HepG2 (cell line): ENCODE results near the gene ATG16L1. TPM values are rescaled to one million over a fixed set of nuclear protein-coding genes. Genes with fewer than 3 reads are reported as not detected.

Experiments used
- ATAC-seq: fragments of 200-7000 bp; cut with Tn5 transposase; 3 replicates; pipeline ENCODE4 v1.9.1; 2020; ENCODE audit warnings: mild to moderate bottlenecking, moderate library complexity
- BruUV-seq: library from RNA; stranded (reverse); fragments of 400-500 nt; replicated peaks from 2 replicates; lab custom pipeline; 2021; lab: Mats Ljungman, UMichigan
- CTCF ChIA-PET: fragments of 300-600 bp; formaldehyde crosslinking; extraction: SDS; loops from one replicate; lab custom pipeline; 2021; ENCODE audit warnings: low total read pairs, inconsistent platforms, low intra/inter-chr PET ratio; lab: Yijun Ruan, JAX
- POLR2A ChIA-PET: fragments of 350-600 bp; sonication (Branson Sonifier 250); formaldehyde crosslinking; loops from one replicate; lab custom pipeline; 2020; ENCODE audit warnings: antibody characterized with exemption, inconsistent platforms; lab: Yijun Ruan, JAX
- DNase-seq: peaks from one replicate; pipeline ENCODE4 v3.0.0-alpha.2; 2015; ENCODE audit warnings: low spot score
- FAIRE-seq: peaks from 3 replicates; lab custom pipeline; 2011; peaks lifted over from hg19 to GRCh38; lab: Jason Lieb, UNC
- H2AFZ ChIP-seq: one replicate; pipeline ENCODE4 v1.6.1; 2011; ENCODE audit warnings: low read length, inconsistent platforms
- H3K27ac ChIP-seq: fragments of 300-600 bp; 3 replicates; pipeline ENCODE4 v1.8.0; 2011; ENCODE audit warnings: mixed run types, mild to moderate bottlenecking, mixed read lengths, low read length, inconsistent platforms; ENCODE audit not compliant: insufficient read depth; ENCODE audit errors: extremely low read length
- H3K27me3 ChIP-seq, 2 experiments: fragments of 200-600 bp in 1 of 2; 2 replicates in 1 of 2; 3 replicates in 1 of 2; pipeline versions ENCODE4 v1.6.0 to v1.8.0; 2011; ENCODE audit warnings: low read length in 2 of 2, mild to moderate bottlenecking in 2 of 2, moderate library complexity in 2 of 2, inconsistent platforms in 1 of 2; ENCODE audit not compliant: insufficient read depth in 2 of 2, control insufficient read depth in 1 of 2
- H3K36me3 ChIP-seq, 2 experiments: fragments of 200-600 bp in 1 of 2; replicated peaks in 1 of 2; 2 replicates in 1 of 2; 3 replicates in 1 of 2; pipeline versions ENCODE4 v1.5.1 to v1.8.0; 2011; ENCODE audit warnings: low read length in 2 of 2, inconsistent platforms in 1 of 2; ENCODE audit not compliant: insufficient read depth in 2 of 2, control insufficient read depth in 1 of 2
- H3K4me1 ChIP-seq: 2 replicates; pipeline ENCODE4 v1.5.1; 2012; ENCODE audit warnings: low read length, inconsistent platforms; ENCODE audit not compliant: insufficient read depth
- H3K4me2 ChIP-seq: 2 replicates; pipeline ENCODE4 v1.6.0; 2011; ENCODE audit warnings: low read depth, low read length, inconsistent platforms
- H3K4me3 ChIP-seq, 3 experiments: fragments of 200-600 bp in 1 of 3; sonication (generic), shearing (Covaris generic) in 1 of 3; replicated peaks in 1 of 3; 2 replicates each; pipeline ENCODE4 v1.5.1; 2011 to 2016; ENCODE audit warnings: low read length in 3 of 3, inconsistent platforms in 2 of 3, low read depth in 2 of 3, mild to moderate bottlenecking in 2 of 3, control low read depth in 1 of 3, mixed read lengths in 1 of 3; ENCODE audit not compliant: insufficient read depth in 1 of 3
- H3K79me2 ChIP-seq: one replicate; pipeline ENCODE4 v1.6.1; 2011; ENCODE audit warnings: low read length, inconsistent platforms; ENCODE audit not compliant: insufficient read depth
- H3K9ac ChIP-seq: 2 replicates; pipeline ENCODE4 v1.6.0; 2011; ENCODE audit warnings: mild to moderate bottlenecking, low read depth, low read length, inconsistent platforms; ENCODE audit not compliant: insufficient read depth
- H3K9me3 ChIP-seq: 2 replicates; pipeline ENCODE4 v1.5.1; 2012; ENCODE audit warnings: mild to moderate bottlenecking, low read length
- H4K20me1 ChIP-seq: 2 replicates; pipeline ENCODE4 v1.6.0; 2011; ENCODE audit warnings: inconsistent platforms, mild to moderate bottlenecking, low read length, moderate library complexity; ENCODE audit not compliant: insufficient read depth
- ATAD3A ChIP-seq: sonication (generic); formaldehyde crosslinking; IDR thresholded peaks from 2 replicates; pipeline ENCODE4 v1.4.0; 2020; ENCODE audit warnings: missing genetic modification reagents
- ESRRA ChIP-seq: sonication (generic); formaldehyde crosslinking; IDR thresholded peaks from 2 replicates; pipeline ENCODE4 v1.5.1; 2020; ENCODE audit warnings: mild to moderate bottlenecking, low read depth, missing genetic modification reagents
- ISL2 ChIP-seq: sonication (generic); formaldehyde crosslinking; IDR thresholded peaks from 2 replicates; pipeline ENCODE4 v1.5.0; 2020; ENCODE audit warnings: missing genetic modification reagents
- KMT2A ChIP-seq: sonication (generic); formaldehyde crosslinking; IDR thresholded peaks from 2 replicates; pipeline ENCODE4 v1.4.0; 2020; ENCODE audit warnings: missing genetic modification reagents
- MZF1 ChIP-seq: sonication (generic); formaldehyde crosslinking; IDR thresholded peaks from 2 replicates; pipeline ENCODE4 v1.8.1; 2023; ENCODE audit warnings: mild to moderate bottlenecking, missing genetic modification reagents, borderline replicate concordance
- NFKB2 ChIP-seq: sonication (generic); formaldehyde crosslinking; IDR thresholded peaks from 2 replicates; pipeline ENCODE4 v1.4.0; 2020; ENCODE audit warnings: missing genetic modification reagents, borderline replicate concordance
- SMARCC2 ChIP-seq: fragments of 450-650 bp; IDR thresholded peaks from 2 replicates; pipeline ENCODE4 v1.6.1; 2017; ENCODE audit warnings: antibody characterized with exemption, mild to moderate bottlenecking
- SRF ChIP-seq: IDR thresholded peaks from 2 replicates; pipeline ENCODE4 v1.6.1; 2011; ENCODE audit warnings: mild to moderate bottlenecking, low read depth, low read length, moderate library complexity
- TSC22D2 ChIP-seq: sonication (generic); formaldehyde crosslinking; IDR thresholded peaks from 2 replicates; pipeline ENCODE4 v1.5.1; 2020; ENCODE audit warnings: missing genetic modification reagents, mild to moderate bottlenecking, borderline replicate concordance
- ZNF44 ChIP-seq: sonication (generic); formaldehyde crosslinking; IDR thresholded peaks from 2 replicates; pipeline ENCODE4 v1.5.1; 2020; ENCODE audit warnings: mild to moderate bottlenecking, missing genetic modification reagents
- ZNF780A ChIP-seq: sonication (generic); formaldehyde crosslinking; IDR thresholded peaks from 2 replicates; pipeline ENCODE4 v1.8.0; 2022; ENCODE audit warnings: mild to moderate bottlenecking, missing genetic modification reagents, moderate library complexity
- WGBS: methylation state at CpG from one replicate; pipeline ENCODE4 v1.1.6; 2017; ENCODE audit warnings: low lambda C conversion rate; 5-methylcytosine and 5-hydroxymethylcytosine counted together
- in situ Hi-C: cut with HindIII; loops from 2 replicates; pipeline ENCODE4 v1.10.0; 2017; ENCODE audit warnings: low pct_unique_long_range_greater_than_20kb; ENCODE audit not compliant: extremely low pct_ligation_motif_present
- intact Hi-C: fragments of 100-400 bp; cut with micrococcal nuclease; formaldehyde crosslinking; loops from one replicate; pipeline ENCODE4 v1.10.0; 2022; ENCODE audit not compliant: unreplicated experiment
- polyA plus RNA-seq, 8 experiments: library from polyadenylated mRNA; depleted of rRNA in 3 of 8; stranded (reverse) in 7 of 8; unstranded in 1 of 8; fragments of >200 nt; fragmentation: Illumina TruSeq in 4 of 8; extraction: Trizol in 4 of 8; gene quantifications; 2 replicates each; pipeline versions ENCODE4 v1.2.1 to v1.2.3, GENCODE V29; 2011 to 2016; ENCODE audit warnings: low read depth in 4 of 8, missing spikeins in 1 of 8, mixed read lengths in 1 of 8; ENCODE audit not compliant: insufficient read depth in 1 of 8
- total RNA-seq, 5 experiments: library from RNA; depleted of rRNA; stranded (reverse); fragments of >200 nt; fragmentation: Illumina TruSeq; extraction: Trizol; gene quantifications; 2 replicates each; pipeline ENCODE4 v1.2.3, GENCODE V29; 2016; ENCODE audit warnings: low read depth in 1 of 5
- TF ChIP-seq, protein P1 (sequence below): sonication (generic); formaldehyde crosslinking; IDR thresholded peaks from 2 replicates; pipeline ENCODE4 v1.9.0; 2021; ENCODE audit warnings: mild to moderate bottlenecking, missing genetic modification reagents
- TF ChIP-seq, protein P2 (sequence below): sonication (generic); formaldehyde crosslinking; IDR thresholded peaks from 2 replicates; pipeline ENCODE4 v1.4.0; 2020; ENCODE audit warnings: mild to moderate bottlenecking, missing genetic modification reagents
- TF ChIP-seq, protein P3 (sequence below): IDR thresholded peaks from 2 replicates; pipeline ENCODE4 v1.6.1; 2016; ENCODE audit warnings: low read depth
- TF ChIP-seq, protein P4 (sequence below): sonication (generic); formaldehyde crosslinking; IDR thresholded peaks from 2 replicates; pipeline ENCODE4 v1.8.1; 2023; ENCODE audit warnings: missing genetic modification reagents, mild to moderate bottlenecking, borderline replicate concordance

ATG16L1 gene
- total and polyA plus RNA-seq, 2 of the 13 experiments (the other 11 are each of a cell fraction or from before 2014, with no cell fraction given): 26.0 to 51.7 TPM

DNA sequence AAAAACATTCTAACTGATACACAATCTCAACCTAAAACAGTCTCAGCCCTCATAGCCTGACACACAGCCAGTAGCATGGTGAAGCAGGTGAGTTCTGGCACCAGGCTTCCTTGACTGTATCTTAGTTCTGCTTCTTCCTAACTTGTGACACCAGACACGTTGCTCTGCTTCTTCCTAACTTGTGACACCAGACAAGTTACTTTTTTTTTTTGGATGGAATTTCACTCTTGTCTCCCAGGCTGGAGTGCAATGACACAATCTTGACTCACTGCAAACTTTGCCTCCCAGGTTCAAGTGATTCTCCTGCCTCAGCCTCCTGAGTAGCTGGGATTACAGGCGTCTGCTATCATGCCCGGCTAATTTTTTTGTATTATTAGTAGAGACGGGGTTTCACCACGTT lies 6.7 kb upstream of the ATG16L1 start:
- Histone ChIP-seq H3K4me1 (peaks cover 20% of the 10 kb centered on the region), H3K9me3 (no peaks in the 10 kb centered on the region), H2AFZ (no peak overlapping the region), H3K9ac (no peak overlapping the region), H3K79me2 (no peaks in the 10 kb centered on the region), H3K36me3 (no peaks in the 10 kb centered on the region), H3K4me2 (no peak overlapping the region), H3K4me3 (no peak overlapping the region), H3K27me3 (peaks cover 0 to 16% of the 10 kb centered on the region in 2 experiments; a peak in 3 of 5 replicates), H3K27ac (no peak overlapping the region), H4K20me1 (no peaks in the 10 kb centered on the region)
- POLR2A ChIA-PET: no interaction called here
- CTCF ChIA-PET: no interaction called here
- DNase-seq (no peak), ATAC-seq (no peak), FAIRE-seq (no peak)
- BruUV-seq: no TSS peak
- in situ Hi-C loops (no loop called here), intact Hi-C loops (no loop called here)
- TF ChIP-seq NFKB2 (CRISPR knock-in tag): no peak
- no peak for TF ChIP-seq ATAD3A
- TF ChIP-seq, protein P1, sequence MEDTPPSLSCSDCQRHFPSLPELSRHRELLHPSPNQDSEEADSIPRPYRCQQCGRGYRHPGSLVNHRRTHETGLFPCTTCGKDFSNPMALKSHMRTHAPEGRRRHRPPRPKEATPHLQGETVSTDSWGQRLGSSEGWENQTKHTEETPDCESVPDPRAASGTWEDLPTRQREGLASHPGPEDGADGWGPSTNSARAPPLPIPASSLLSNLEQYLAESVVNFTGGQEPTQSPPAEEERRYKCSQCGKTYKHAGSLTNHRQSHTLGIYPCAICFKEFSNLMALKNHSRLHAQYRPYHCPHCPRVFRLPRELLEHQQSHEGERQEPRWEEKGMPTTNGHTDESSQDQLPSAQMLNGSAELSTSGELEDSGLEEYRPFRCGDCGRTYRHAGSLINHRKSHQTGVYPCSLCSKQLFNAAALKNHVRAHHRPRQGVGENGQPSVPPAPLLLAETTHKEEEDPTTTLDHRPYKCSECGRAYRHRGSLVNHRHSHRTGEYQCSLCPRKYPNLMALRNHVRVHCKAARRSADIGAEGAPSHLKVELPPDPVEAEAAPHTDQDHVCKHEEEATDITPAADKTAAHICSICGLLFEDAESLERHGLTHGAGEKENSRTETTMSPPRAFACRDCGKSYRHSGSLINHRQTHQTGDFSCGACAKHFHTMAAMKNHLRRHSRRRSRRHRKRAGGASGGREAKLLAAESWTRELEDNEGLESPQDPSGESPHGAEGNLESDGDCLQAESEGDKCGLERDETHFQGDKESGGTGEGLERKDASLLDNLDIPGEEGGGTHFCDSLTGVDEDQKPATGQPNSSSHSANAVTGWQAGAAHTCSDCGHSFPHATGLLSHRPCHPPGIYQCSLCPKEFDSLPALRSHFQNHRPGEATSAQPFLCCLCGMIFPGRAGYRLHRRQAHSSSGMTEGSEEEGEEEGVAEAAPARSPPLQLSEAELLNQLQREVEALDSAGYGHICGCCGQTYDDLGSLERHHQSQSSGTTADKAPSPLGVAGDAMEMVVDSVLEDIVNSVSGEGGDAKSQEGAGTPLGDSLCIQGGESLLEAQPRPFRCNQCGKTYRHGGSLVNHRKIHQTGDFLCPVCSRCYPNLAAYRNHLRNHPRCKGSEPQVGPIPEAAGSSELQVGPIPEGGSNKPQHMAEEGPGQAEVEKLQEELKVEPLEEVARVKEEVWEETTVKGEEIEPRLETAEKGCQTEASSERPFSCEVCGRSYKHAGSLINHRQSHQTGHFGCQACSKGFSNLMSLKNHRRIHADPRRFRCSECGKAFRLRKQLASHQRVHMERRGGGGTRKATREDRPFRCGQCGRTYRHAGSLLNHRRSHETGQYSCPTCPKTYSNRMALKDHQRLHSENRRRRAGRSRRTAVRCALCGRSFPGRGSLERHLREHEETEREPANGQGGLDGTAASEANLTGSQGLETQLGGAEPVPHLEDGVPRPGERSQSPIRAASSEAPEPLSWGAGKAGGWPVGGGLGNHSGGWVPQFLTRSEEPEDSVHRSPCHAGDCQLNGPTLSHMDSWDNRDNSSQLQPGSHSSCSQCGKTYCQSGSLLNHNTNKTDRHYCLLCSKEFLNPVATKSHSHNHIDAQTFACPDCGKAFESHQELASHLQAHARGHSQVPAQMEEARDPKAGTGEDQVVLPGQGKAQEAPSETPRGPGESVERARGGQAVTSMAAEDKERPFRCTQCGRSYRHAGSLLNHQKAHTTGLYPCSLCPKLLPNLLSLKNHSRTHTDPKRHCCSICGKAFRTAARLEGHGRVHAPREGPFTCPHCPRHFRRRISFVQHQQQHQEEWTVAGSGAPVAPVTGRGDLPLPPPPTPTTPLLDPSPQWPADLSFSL (CRISPR knock-in tag): no peak
- TF ChIP-seq, protein P2, sequence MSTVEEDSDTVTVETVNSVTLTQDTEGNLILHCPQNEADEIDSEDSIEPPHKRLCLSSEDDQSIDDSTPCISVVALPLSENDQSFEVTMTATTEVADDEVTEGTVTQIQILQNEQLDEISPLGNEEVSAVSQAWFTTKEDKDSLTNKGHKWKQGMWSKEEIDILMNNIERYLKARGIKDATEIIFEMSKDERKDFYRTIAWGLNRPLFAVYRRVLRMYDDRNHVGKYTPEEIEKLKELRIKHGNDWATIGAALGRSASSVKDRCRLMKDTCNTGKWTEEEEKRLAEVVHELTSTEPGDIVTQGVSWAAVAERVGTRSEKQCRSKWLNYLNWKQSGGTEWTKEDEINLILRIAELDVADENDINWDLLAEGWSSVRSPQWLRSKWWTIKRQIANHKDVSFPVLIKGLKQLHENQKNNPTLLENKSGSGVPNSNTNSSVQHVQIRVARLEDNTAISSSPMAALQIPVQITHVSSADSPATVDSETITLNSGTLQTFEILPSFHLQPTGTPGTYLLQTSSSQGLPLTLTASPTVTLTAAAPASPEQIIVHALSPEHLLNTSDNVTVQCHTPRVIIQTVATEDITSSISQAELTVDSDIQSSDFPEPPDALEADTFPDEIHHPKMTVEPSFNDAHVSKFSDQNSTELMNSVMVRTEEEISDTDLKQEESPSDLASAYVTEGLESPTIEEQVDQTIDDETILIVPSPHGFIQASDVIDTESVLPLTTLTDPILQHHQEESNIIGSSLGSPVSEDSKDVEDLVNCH: no peak
- TF ChIP-seq SRF: no peak
- TF ChIP-seq ZNF780A (CRISPR knock-in tag): no peak
- TF ChIP-seq TSC22D2: no peak
- TF ChIP-seq, protein P3, sequence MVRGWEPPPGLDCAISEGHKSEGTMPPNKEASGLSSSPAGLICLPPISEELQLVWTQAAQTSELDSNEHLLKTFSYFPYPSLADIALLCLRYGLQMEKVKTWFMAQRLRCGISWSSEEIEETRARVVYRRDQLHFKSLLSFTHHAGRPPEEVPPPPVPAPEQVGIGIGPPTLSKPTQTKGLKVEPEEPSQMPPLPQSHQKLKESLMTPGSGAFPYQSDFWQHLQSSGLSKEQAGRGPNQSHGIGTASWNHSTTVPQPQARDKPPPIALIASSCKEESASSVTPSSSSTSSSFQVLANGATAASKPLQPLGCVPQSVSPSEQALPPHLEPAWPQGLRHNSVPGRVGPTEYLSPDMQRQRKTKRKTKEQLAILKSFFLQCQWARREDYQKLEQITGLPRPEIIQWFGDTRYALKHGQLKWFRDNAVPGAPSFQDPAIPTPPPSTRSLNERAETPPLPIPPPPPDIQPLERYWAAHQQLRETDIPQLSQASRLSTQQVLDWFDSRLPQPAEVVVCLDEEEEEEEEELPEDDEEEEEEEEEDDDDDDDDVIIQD (CRISPR knock-in tag): no peak
- TF ChIP-seq, protein P4, sequence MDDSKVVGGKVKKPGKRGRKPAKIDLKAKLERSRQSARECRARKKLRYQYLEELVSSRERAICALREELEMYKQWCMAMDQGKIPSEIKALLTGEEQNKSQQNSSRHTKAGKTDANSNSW (CRISPR knock-in tag): no peak
- no peak for TF ChIP-seq KMT2A (CRISPR knock-in tag)
- TF ChIP-seq ESRRA: no peak
- no peak for TF ChIP-seq SMARCC2
- TF ChIP-seq ZNF44 (CRISPR knock-in tag): no peak
- TF ChIP-seq MZF1 (CRISPR knock-in tag): no peak
- no peak for TF ChIP-seq ISL2 (CRISPR knock-in tag)
- WGBS: 3% methylated on average over 5 of the region's 5 CpGs
